Stimulated activated CD8-positive, alpha-beta memory T cell treated with anti-CD3 and anti-CD28 coated beads, Interleukin-4, amount 100 ng/mL, for 1 hour (primary cell): ENCODE measurements around the gene ACAN.

Source experiments
- DNase-seq, 2 donors: peaks; one replicate each; pipeline ENCODE4 v3.0.0-alpha.2; 2020; ENCODE audit warnings: low read depth in 2 of 2, low spot score in 1 of 2

ACAN gene

GRCh38 chr15:88876573-88876972 lies 73.3 kb downstream of the ACAN start:
- no peak for DNase-seq

GRCh38 chr15:88877415-88877814 lies 74.2 kb downstream of the ACAN start:
- DNase-seq, result no peak

- DNase-seq, result no peak
Observed at GRCh38 chr15:88877906-88878305, 74.7 kb downstream of the ACAN start.

- DNase-seq, result no peak
Observed at GRCh38 chr15:88878720-88879184, 75.5 kb downstream of the ACAN start.

- no peak for DNase-seq
Observed at GRCh38 chr15:88880944-88881740, 77.9 kb downstream of the ACAN start.

GRCh38 chr15:88881775-88882174 lies 78.5 kb downstream of the ACAN start:
- no peak for DNase-seq

GRCh38 chr15:88882785-88883184 lies 79.5 kb downstream of the ACAN start:
- DNase-seq, result no peak

- no peak for DNase-seq
Observed at GRCh38 chr15:88887068-88887580, 83.9 kb downstream of the ACAN start.

- no peak for DNase-seq
Observed at GRCh38 chr15:88888719-88889118, 85.5 kb downstream of the ACAN start.

GRCh38 chr15:88890495-88890894 lies 87.3 kb downstream of the ACAN start:
- no peak for DNase-seq

GRCh38 chr15:88891540-88892254 lies 88.5 kb downstream of the ACAN start:
- no peak for DNase-seq

GRCh38 chr15:88894348-88894818 lies 91.1 kb downstream of the ACAN start:
- DNase-seq, result peak; percentile 52 to 78

- DNase-seq, result peak in 1 of 2 donors; percentile 27
Observed at GRCh38 chr15:88894819-88895767, 91.9 kb downstream of the ACAN start, which contains the start of gene HAPLN3. Gene HAPLN3 (minus strand): TSS chr15:88895544. CDS start chr15:88887298, 8,246 bp downstream.

- no peak for DNase-seq
Observed at GRCh38 chr15:88896333-88897033, 93.2 kb downstream of the ACAN start.

- DNase-seq, result no peak
Observed at GRCh38 chr15:88897142-88897455, 93.9 kb downstream of the ACAN start.

- DNase-seq, result peak; percentile 24 to 70
Observed at GRCh38 chr15:88897456-88898194, 94.4 kb downstream of the ACAN start.

GRCh38 chr15:88898736-88899135 lies 95.5 kb downstream of the ACAN start:
- DNase-seq, result no peak

- no peak for DNase-seq
Observed at GRCh38 chr15:88899251-88899650, 96.0 kb downstream of the ACAN start.

GRCh38 chr15:88900309-88900981 lies 97.2 kb downstream of the ACAN start:
- no peak for DNase-seq
